HFF-Myc (cell line): ENCODE measurements around the gene RAB1B.
"Not testable (repeated sequence)": the region's sequence is repeated elsewhere in the genome, so short reads cannot be mapped to it uniquely, and the experiment has no call there.

Experiments
- DNase-seq: peaks from one replicate; pipeline ENCODE4 v3.0.0-alpha.2; 2011; ENCODE audit warnings: low read depth; ENCODE audit errors: extremely low read depth
- H3K4me3 ChIP-seq: replicated peaks from 2 replicates; pipeline ENCODE4 v1.5.1; 2011; ENCODE audit warnings: low read depth, mild to moderate bottlenecking, control low read depth, low read length
- CTCF ChIP-seq: IDR thresholded peaks from 2 replicates; pipeline ENCODE4 v1.5.1; 2012; ENCODE audit warnings: mild to moderate bottlenecking, low read depth, low read length, control low read depth; ENCODE audit errors: missing control alignments

RAB1B gene

DNA sequence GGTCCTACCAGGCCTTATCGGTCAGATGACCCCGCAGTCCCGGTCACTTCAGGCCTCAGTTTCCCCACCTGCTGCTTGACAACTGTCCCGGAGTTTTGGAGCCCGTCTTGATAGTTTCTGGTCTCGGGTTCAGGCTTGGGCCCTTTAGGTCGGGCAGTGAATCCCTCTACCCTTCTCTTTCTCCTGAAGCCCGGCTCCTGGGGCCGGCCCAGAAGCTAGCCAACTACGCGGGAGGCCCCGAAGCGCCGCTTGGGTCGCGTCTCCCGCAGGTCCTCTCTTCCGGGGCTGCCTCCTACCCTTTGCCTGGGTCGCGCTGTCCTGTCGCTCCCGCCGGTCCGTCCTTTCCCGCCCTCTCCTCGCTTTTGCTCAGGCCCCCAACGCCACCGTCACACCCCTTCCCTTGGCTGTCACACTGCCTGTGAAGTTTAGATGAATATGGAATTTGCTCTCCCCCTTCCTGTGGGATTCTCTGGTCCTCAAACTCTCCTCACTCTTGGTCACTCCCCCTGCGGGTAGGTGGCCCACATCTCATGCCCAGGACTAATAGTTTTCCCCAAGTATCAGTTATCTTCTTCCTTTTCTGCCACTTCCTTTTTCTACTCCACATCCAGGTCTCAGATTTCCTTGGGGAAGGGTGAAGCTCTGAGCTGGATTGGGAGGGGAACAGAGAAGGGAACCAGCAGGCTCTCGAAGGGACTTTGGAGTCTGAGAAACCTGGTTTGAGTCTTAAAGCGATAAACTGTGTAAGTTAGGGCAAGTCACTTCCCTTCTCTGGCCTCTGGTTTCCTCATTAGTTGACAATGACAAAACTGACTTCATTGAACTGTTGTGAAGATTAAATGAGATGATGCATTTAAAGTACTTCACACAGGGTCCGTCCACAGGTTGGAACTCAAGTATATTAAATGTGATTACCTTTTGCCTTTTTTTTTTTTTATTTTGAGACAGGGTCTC lies 790 bp downstream of the RAB1B start:
- peak; percentile 30 for DNase-seq
- TF ChIP-seq CTCF = peak; percentile 27
- H3K4me3 ChIP-seq = peak overlapping the region; percentile 98

GRCh38 chr11:66271816-66272215 lies 3.4 kb downstream of the RAB1B start:
- no peak for DNase-seq

DNA sequence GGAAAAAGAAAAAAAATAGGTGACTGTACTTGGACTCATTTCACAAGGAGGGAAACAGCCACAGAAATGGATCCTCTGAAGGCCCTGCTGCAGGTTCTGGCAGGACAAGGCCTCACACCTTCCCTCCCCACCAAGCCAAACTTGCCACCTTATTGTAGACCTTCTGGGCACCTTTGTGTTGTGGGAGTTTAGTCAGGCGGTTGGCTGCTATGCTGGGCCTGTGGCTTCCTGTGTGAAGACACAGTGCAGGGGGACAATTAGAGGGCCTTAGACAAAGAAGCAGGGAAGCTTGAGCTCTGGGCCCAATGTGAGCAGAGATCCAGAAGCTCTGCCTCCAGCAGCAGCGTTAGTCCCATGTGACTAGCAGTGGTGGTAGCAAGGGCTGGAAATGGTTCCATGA lies 4.2 kb downstream of the RAB1B start:
- DNase-seq = no peak
- H3K4me3 ChIP-seq = no peak overlapping the region
- TF ChIP-seq CTCF = no peak

More at GRCh38 chr11:66271816-66272215, 3.4 kb downstream of the RAB1B start:
- TF ChIP-seq CTCF = no peak
- H3K4me3 ChIP-seq = no peak overlapping the region

DNA sequence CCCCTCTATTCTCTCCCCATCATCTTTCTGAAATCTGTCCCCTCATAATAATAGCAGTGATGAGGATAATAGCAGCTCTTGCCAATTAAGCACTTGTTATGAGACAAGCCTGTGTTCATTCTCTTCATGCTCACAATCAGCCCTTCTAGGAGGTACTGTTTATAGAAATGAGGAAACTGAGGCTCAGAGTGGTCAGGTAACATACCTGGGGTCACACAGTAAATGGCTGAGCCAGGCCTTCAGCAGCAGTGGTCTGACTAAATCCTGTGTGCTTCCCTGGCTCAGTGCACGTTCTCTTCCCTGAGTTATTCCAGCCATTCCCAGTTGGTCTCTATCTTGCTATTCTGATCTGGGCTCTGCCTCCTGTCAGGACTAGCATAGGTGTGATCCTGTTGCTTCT lies 5.8 kb downstream of the RAB1B start:
- H3K4me3 ChIP-seq = no peak overlapping the region
- TF ChIP-seq CTCF = no peak
- no peak for DNase-seq

DNA sequence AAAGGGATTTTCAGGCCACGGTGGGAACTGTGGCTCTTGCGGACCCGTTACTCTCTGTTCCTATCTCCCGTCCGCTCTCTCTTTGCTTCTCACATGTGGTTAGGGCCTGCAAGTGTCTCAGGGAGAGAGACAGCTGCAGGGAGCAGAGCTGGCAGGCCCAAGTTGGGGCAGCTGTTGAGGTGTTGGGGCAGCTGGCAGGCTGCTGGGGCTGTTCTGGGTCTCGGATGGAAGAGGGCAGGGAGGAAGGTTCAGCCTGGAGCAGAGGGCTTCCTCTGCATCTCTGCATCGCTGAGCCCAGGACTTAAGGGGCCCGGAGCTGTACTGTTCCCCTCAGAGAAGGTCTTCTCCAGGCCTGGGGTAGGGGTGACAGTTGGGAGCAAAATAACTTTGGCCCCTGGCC lies 7.0 kb downstream of the RAB1B start:
- no peak for TF ChIP-seq CTCF
- no peak for DNase-seq
- H3K4me3 ChIP-seq = no peak overlapping the region

- no peak overlapping the region for H3K4me3 ChIP-seq
- TF ChIP-seq CTCF = no peak
- DNase-seq = no peak
These were observed 7.7 kb downstream of the RAB1B start for GRCh38 chr11:66275984-66276612.

DNA sequence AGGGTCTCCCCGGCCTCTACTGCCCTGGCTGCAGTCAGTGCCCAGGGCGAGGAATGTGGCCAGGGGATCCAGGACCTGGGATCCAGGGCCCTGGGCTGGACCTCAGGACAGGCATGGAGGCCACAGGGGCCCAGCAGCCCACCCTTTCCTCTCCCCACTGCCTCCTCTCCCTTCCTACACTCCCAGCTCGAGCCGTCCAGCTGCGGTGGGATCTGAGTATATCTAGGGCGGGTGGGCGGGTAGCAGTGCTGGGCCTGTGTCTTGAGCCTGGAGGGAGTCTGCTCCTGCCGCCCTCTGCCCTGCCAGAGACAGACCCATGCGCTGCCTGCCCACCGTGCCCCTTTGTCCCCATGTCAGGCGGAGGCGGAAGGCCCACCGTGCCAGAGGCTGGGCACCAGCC lies 8.2 kb downstream of the RAB1B start:
- DNase-seq, H3K4me3 ChIP-seq: not testable (repeated sequence)

DNA sequence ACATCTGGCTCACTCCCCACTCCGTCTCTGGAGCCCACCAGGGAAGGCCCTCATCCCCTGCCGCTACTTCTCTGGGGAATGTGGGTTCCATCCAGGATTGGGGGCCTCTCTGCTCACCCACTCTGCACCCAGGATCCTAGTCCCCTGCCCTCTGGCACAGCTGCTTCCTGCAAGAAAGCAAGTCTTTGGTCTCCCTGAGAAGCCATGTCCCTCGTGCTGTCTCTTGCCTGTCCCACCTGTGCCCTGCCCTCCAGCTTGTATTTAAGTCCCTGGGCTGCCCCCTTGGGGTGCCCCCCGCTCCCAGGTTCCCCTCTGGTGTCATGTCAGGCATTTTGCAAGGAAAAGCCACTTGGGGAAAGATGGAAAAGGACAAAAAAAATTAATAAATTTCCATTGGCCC lies 8.6 kb downstream of the RAB1B start:
- H3K4me3 ChIP-seq, DNase-seq: not testable (repeated sequence)
